ENCODE measurements around the gene CALN1.

DNA sequence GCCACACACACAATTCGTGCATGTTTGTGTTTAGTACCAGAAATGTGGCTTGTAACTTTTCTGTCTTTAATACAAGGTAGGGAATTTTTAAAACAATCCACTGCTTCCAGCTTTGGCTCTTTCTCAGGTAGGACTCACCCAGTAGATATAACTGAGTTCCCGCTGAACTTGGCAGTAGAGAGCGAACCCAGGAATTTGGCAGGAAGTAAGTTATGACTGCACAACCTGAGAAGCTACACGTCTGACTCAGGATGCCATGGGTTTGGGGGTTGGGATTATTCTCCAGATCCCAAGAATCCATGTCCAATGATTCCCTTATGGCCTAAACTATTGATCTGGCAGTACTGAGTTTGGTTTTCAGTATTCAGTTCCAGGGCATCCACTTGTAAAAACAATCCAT, 499.7 kb downstream of the CALN1 start:
- TF ChIP-seq, protein P1, sequence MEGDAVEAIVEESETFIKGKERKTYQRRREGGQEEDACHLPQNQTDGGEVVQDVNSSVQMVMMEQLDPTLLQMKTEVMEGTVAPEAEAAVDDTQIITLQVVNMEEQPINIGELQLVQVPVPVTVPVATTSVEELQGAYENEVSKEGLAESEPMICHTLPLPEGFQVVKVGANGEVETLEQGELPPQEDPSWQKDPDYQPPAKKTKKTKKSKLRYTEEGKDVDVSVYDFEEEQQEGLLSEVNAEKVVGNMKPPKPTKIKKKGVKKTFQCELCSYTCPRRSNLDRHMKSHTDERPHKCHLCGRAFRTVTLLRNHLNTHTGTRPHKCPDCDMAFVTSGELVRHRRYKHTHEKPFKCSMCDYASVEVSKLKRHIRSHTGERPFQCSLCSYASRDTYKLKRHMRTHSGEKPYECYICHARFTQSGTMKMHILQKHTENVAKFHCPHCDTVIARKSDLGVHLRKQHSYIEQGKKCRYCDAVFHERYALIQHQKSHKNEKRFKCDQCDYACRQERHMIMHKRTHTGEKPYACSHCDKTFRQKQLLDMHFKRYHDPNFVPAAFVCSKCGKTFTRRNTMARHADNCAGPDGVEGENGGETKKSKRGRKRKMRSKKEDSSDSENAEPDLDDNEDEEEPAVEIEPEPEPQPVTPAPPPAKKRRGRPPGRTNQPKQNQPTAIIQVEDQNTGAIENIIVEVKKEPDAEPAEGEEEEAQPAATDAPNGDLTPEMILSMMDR (IDR thresholded peaks at IDR 0.05; ENCODE audit: poor library complexity) = no peak
- TF ChIP-seq EZH2 (IDR thresholded peaks at IDR 0.05; ENCODE audit: borderline replicate concordance) = no peak
